Sigmoid colon (tissue), 7 donors: ENCODE measurements around the gene WASHC3. TPM values are rescaled to one million over a fixed set of nuclear protein-coding genes. Genes with fewer than 3 reads are reported as not detected.

Experiments
- DNase-seq: peaks from one replicate; pipeline ENCODE4 v3.0.0-alpha.2; 2019
- H3K27ac ChIP-seq, 4 donors: fragments of 200-600 bp; sonication (generic); one replicate each; pipeline ENCODE4 v1.5.1; 2016 to 2019; ENCODE audit warnings: mild to moderate bottlenecking in 1 of 4
- H3K27me3 ChIP-seq, 3 donors: fragments of 200-600 bp; sonication (generic); one replicate each; pipeline ENCODE4 v1.5.1; 2019; ENCODE audit warnings: mild to moderate bottlenecking in 1 of 3
- H3K36me3 ChIP-seq, 4 donors: fragments of 200-600 bp; sonication (generic); one replicate each; pipeline ENCODE4 v1.5.1; 2016 to 2019
- H3K4me1 ChIP-seq, 4 donors: fragments of 200-600 bp; sonication (generic); one replicate each; pipeline ENCODE4 v1.5.1; 2017 to 2019
- H3K4me3 ChIP-seq, 4 donors: fragments of 200-600 bp; sonication (generic); one replicate each; pipeline ENCODE4 v1.5.1; 2017 to 2019; ENCODE audit warnings: mild to moderate bottlenecking in 2 of 4, moderate library complexity in 1 of 4
- H3K9me3 ChIP-seq, 4 donors: fragments of 200-600 bp in 3 of 4; sonication (generic) in 3 of 4; one replicate each; pipeline versions ENCODE4 v1.5.1 to v1.6.1; 2013 to 2019
- CTCF ChIP-seq, 4 experiments: fragments of 450-650 bp in 3 of 4; fragments of 200-600 bp in 1 of 4; IDR thresholded peaks; one replicate each; pipeline ENCODE4 v1.5.1; 2016 to 2019; ENCODE audit warnings: antibody characterized with exemption in 4 of 4, mild to moderate bottlenecking in 3 of 4, moderate library complexity in 2 of 4
- EP300 ChIP-seq, 4 donors: sonication (generic); formaldehyde crosslinking; IDR thresholded peaks; one replicate each; pipeline ENCODE4 v1.6.1; 2017; ENCODE audit warnings: antibody characterized with exemption in 4 of 4
- POLR2A ChIP-seq, 2 donors: fragments of 450-650 bp; IDR thresholded peaks; one replicate each; pipeline ENCODE4 v1.6.1; 2016; ENCODE audit warnings: antibody characterized with exemption in 2 of 2, mild to moderate bottlenecking in 2 of 2, moderate library complexity in 2 of 2
- POLR2AphosphoS5 ChIP-seq, 4 donors: sonication (generic); formaldehyde crosslinking; IDR thresholded peaks; one replicate each; pipeline ENCODE4 v1.6.1; 2017; ENCODE audit warnings: antibody characterized with exemption in 4 of 4
- WGBS, 2 donors: extraction: QIAGEN DNeasy Blood & Tissue Kit; methylation state at CpG; one replicate each; pipeline ENCODE4 v1.1.7; 2013; 5-methylcytosine and 5-hydroxymethylcytosine counted together
- intact Hi-C: fragments of 100-400 bp; cut with DNase I; formaldehyde crosslinking; loops from one replicate; pipeline ENCODE4 v1.15.1; 2023
- polyA plus RNA-seq, 3 donors: library from polyadenylated mRNA; stranded (reverse); fragments of 200-250 nt; gene quantifications; one replicate each; pipeline ENCODE4 v1.2.3, GENCODE V29; 2013
- total RNA-seq, 4 donors: library from RNA; depleted of rRNA; stranded (reverse); fragments of >200 nt; gene quantifications; one replicate each; pipeline ENCODE4 v1.1.0, GENCODE V29; 2016
- donor health status: healthy with polysubstance abuse.
- donor health status: Bipolar disorder and iron deficiency.
- donor health status: healthy.

Gene WASHC3
- total and polyA plus RNA-seq, 7 donors = 45.0 to 115 (median 90.0) TPM

- intact Hi-C loops = no loop called here
- DNase-seq = no peak
Observed at GRCh38 chr12:102005256-102005655, 56.5 kb downstream of the WASHC3 start.

GRCh38 chr12:101997102-101997501 lies 64.7 kb downstream of the WASHC3 start:
- Histone ChIP-seq H3K4me3 (no peak overlapping the region), H3K27ac (no peak overlapping the region), H3K27me3 (no peaks in the 10 kb centered on the region), H3K36me3 (no peaks in the 10 kb centered on the region), H3K4me1 (no peaks in the 10 kb centered on the region), H3K9me3 (no peaks in the 10 kb centered on the region)
- intact Hi-C loops = no loop called here
- TF ChIP-seq CTCF (IDR thresholded peaks at IDR 0.05) (no peak), POLR2AphosphoS5 (IDR thresholded peaks at IDR 0.05) (no peak), POLR2A (IDR thresholded peaks at IDR 0.05) (no peak), EP300 (IDR thresholded peaks at IDR 0.05) (no peak)
- 86 to 90% methylated on average over 5 of the region's 5 CpGs for WGBS, 2 donors
- DNase-seq = no peak

More at GRCh38 chr12:102005256-102005655, 56.5 kb downstream of the WASHC3 start:
- no peak overlapping the region for H3K4me3 ChIP-seq
- H3K36me3 ChIP-seq = no peaks in the 10 kb centered on the region
- WGBS, 2 donors = 89 to 90% methylated on average over 5 of the region's 5 CpGs
- no peak overlapping the region for H3K27ac ChIP-seq
- TF ChIP-seq EP300 (IDR thresholded peaks at IDR 0.05) = no peak
- no peak for TF ChIP-seq CTCF (IDR thresholded peaks at IDR 0.05)
- no peak for TF ChIP-seq POLR2A (IDR thresholded peaks at IDR 0.05)
- no peak for TF ChIP-seq POLR2AphosphoS5 (IDR thresholded peaks at IDR 0.05)
- no peaks in the 10 kb centered on the region for H3K9me3 ChIP-seq
- no peaks in the 10 kb centered on the region for H3K27me3 ChIP-seq
- no peaks in the 10 kb centered on the region for H3K4me1 ChIP-seq

- 39 to 69% methylated on average over 4 of the region's 4 CpGs for WGBS, 2 donors
- intact Hi-C loops = no loop called here
Observed at GRCh38 chr12:101995684-101996083, 66.1 kb downstream of the WASHC3 start.

GRCh38 chr12:101992091-101992490 lies 69.7 kb downstream of the WASHC3 start:
- Histone ChIP-seq H3K4me3 (no peak overlapping the region), H3K27ac (no peak overlapping the region), H3K27me3 (no peaks in the 10 kb centered on the region), H3K9me3 (no peaks in the 10 kb centered on the region), H3K36me3 (no peaks in the 10 kb centered on the region), H3K4me1 (no peaks in the 10 kb centered on the region)
- TF ChIP-seq POLR2A (IDR thresholded peaks at IDR 0.05) = no peak
- no peak for TF ChIP-seq POLR2AphosphoS5 (IDR thresholded peaks at IDR 0.05)
- no peak for TF ChIP-seq EP300 (IDR thresholded peaks at IDR 0.05)
- TF ChIP-seq CTCF (IDR thresholded peaks at IDR 0.05) = no peak
- no peak for DNase-seq
- WGBS, 2 donors = 68 to 81% methylated on average over 2 of the region's 2 CpGs
- intact Hi-C loops = no loop called here

More at GRCh38 chr12:101995684-101996083, 66.1 kb downstream of the WASHC3 start:
- no peaks in the 10 kb centered on the region for H3K9me3 ChIP-seq
- no peaks in the 10 kb centered on the region for H3K4me1 ChIP-seq
- H3K36me3 ChIP-seq = no peaks in the 10 kb centered on the region
- no peaks in the 10 kb centered on the region for H3K27me3 ChIP-seq
- no peak for DNase-seq
- H3K4me3 ChIP-seq = no peak overlapping the region
- TF ChIP-seq EP300 (IDR thresholded peaks at IDR 0.05) = no peak
- TF ChIP-seq CTCF (IDR thresholded peaks at IDR 0.05) = no peak
- TF ChIP-seq POLR2AphosphoS5 (IDR thresholded peaks at IDR 0.05) = no peak
- no peak for TF ChIP-seq POLR2A (IDR thresholded peaks at IDR 0.05)
- no peak overlapping the region for H3K27ac ChIP-seq

- Histone ChIP-seq H3K27me3 (no peaks in the 10 kb centered on the region), H3K9me3 (no peaks in the 10 kb centered on the region), H3K4me1 (no peaks in the 10 kb centered on the region), H3K4me3 (no peak overlapping the region), H3K27ac (peak overlapping the region in 2 of 4 donors; percentile 17 to 51), H3K36me3 (no peaks in the 10 kb centered on the region)
- WGBS, 2 donors = 73 to 80% methylated on average over 5 of the region's 5 CpGs
- no peak for DNase-seq
- intact Hi-C loops = no loop called here
- peak in 1 of 4 donors; percentile 21 for TF ChIP-seq POLR2AphosphoS5 (IDR thresholded peaks at IDR 0.05)
- TF ChIP-seq CTCF (IDR thresholded peaks at IDR 0.05) = no peak
Observed at GRCh38 chr12:101982307-101982706, 79.5 kb downstream of the WASHC3 start.
